IPS-NIHi11 (cell line): ENCODE measurements around the gene KIF1C.
A peak's percentile ranks its signal among the peaks of the same experiment; 100 is the strongest.

Source experiments
- DNase-seq: peaks from one replicate; pipeline ENCODE4 v3.0.0; 2012; ENCODE audit warnings: mixed read lengths, low spot score

KIF1C gene

GRCh38 chr17:4969047-4969550 lies 28.7 kb upstream of the KIF1C start:
- no peak for DNase-seq

- DNase-seq: no peak
Observed at GRCh38 chr17:4969551-4970173, 28.1 kb upstream of the KIF1C start.

- DNase-seq: no peak
Observed at GRCh38 chr17:4970273-4970672, 27.5 kb upstream of the KIF1C start.

GRCh38 chr17:4971826-4972225 lies 25.9 kb upstream of the KIF1C start:
- DNase-seq: no peak

- DNase-seq: no peak
Observed at GRCh38 chr17:4972322-4972721, 25.4 kb upstream of the KIF1C start.

GRCh38 chr17:4972752-4973151 lies 25.0 kb upstream of the KIF1C start:
- DNase-seq: no peak

GRCh38 chr17:4973256-4974114 lies 24.3 kb upstream of the KIF1C start:
- DNase-seq: no peak

GRCh38 chr17:4974115-4974670 lies 23.6 kb upstream of the KIF1C start:
- no peak for DNase-seq

GRCh38 chr17:4978726-4979125 lies 19.0 kb upstream of the KIF1C start:
- no peak for DNase-seq

GRCh38 chr17:4980644-4981216 lies 17.0 kb upstream of the KIF1C start:
- DNase-seq: peak; percentile 82

GRCh38 chr17:4982305-4982704 lies 15.4 kb upstream of the KIF1C start:
- no peak for DNase-seq

GRCh38 chr17:4986403-4986802 lies 11.3 kb upstream of the KIF1C start:
- DNase-seq: no peak

GRCh38 chr17:4986951-4987766 lies 10.6 kb upstream of the KIF1C start, which contains the start of gene CAMTA2:
Gene CAMTA2 (minus strand): TSS chr17:4987675. CDS start chr17:4986222, 1,453 bp downstream.
- peak; percentile 89 for DNase-seq

GRCh38 chr17:4987767-4988567 lies 9.8 kb upstream of the KIF1C start:
- DNase-seq: no peak

GRCh38 chr17:4994081-4994595 lies 3.6 kb upstream of the KIF1C start:
- no peak for DNase-seq

GRCh38 chr17:4998027-4998731 lies 429 bp downstream of the KIF1C start:
- peak; percentile 87 for DNase-seq

- peak; percentile 73 for DNase-seq
Observed at GRCh38 chr17:4998732-4999429, 1.1 kb downstream of the KIF1C start.

- no peak for DNase-seq
Observed at GRCh38 chr17:4999430-5000093, 1.8 kb downstream of the KIF1C start.

GRCh38 chr17:5000237-5000639 lies 2.5 kb downstream of the KIF1C start:
- no peak for DNase-seq
